Measurements from ENCODE around the gene C12orf43.
A peak's percentile ranks its signal among the peaks of the same experiment; 100 is the strongest.
"Not testable (repeated sequence)": the region's sequence is repeated elsewhere in the genome, so short reads cannot be mapped to it uniquely, and the experiment has no call there.

Gene C12orf43, protein sequence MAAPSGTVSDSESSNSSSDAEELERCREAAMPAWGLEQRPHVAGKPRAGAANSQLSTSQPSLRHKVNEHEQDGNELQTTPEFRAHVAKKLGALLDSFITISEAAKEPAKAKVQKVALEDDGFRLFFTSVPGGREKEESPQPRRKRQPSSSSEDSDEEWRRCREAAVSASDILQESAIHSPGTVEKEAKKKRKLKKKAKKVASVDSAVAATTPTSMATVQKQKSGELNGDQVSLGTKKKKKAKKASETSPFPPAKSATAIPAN

DNA sequence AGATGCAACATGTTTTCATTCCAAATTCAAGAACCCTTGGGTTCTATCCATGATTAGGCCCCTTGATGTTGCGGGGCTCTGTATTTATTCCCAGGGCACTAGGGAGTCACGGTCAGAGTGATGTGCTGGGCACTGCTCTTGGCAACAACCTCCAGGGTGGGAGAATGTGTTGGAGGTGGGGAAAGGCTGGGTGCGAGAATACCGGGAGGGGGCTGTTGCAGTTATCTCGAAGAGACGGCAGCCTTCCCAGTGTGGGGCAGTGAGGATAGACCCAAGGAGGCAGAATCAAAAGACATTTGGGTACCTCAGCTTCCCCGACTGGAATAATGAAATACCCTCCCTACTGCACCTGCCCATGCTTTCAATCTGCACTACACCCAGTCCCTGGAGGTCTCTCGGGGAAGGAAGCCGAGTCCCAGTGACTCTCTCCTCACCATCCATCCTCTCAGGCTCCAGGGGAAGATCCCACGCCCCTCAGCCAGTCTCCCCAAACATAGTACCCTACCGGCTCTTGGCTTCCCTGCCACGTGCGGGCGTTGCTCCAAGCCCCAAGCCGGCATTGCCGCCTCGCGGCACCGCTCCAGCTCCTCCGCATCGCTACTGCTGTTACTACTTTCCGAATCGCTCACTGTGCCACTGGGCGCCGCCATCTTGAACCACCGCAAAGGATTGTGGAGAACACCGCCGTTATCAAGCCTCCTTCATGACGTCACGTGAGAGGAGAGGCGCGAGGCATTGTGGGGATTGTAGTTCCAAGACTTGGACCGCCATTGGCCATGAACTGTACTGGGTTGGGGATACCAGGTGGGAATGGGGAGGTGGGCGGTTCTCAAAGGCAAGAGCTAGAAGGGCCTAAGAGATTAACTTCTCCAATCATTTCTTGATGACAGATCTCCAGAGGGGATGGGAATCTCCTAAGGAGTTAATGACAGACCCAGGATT is at the start of gene C12orf43:
TSS of gene C12orf43 (minus strand) at position 663 of the 942 bp plus-strand sequence. CDS start at position 650, 13 bp downstream.
- DNase-seq (ENCODE audit: low read depth in 2 of 2) = peak; percentile 63 to 68

DNA sequence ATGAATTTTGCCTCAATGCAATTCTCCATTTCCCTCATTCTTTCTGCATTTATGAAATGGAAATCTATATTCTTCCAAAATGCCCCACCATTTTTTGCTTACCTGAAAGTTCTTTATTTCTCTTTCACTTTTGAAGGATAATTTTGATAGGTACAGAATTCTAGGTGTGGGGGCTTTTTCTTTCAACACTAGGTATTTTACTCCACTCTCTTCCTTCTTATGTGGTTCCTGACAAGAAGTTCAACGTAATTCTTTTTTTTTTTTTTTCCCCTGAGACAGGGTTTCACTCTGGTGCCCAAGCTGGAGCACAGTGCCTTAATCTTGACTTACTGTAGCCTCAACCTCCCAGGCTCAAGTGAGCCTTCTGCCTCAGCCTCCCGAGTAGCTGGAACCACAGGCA is 49.1 kb upstream of the C12orf43 start:
- DNase-seq (ENCODE audit: low read depth in 2 of 2) = no peak

DNA sequence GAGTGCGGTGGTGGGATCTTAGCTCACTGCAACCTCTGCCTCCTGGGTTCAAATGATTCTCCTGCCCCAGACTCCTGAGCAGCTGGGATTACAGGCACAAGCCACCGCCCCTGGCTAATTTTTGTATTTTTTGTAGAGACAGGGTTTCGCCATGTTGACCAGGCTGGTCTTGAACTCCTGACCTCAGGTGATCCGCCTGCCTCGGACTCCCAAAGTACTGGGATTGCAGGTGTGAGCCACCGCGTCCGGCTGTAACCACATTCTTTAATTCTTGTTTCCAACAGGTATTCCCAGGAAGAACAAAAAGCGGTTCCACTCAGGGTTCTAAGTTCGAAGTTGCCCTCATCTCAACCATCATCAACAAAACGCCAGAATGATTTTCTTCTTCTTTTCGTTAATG is 48.3 kb upstream of the C12orf43 start:
- DNase-seq (ENCODE audit: low read depth in 2 of 2) = not testable (repeated sequence)

DNA sequence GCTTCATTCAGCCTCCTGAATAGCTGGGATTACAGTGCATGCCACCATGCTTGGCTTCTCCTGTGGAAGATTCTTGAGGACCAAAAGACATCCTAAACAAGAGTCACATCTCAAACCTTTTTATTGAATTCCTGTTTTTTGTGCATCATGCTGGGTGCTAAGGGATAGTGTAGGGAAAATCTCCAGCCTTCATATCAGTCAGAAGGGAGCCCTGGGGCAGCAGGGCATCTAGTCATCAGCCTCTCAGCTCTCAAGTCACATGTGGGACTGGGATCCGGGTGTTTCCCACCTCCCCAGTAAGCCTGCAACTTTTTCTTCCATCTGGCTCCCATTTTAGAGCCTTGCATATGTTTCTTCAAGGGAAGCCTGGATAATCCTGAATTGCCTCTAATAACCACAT is 47.8 kb upstream of the C12orf43 start:
- no peak for DNase-seq (ENCODE audit: low read depth in 2 of 2)

DNA sequence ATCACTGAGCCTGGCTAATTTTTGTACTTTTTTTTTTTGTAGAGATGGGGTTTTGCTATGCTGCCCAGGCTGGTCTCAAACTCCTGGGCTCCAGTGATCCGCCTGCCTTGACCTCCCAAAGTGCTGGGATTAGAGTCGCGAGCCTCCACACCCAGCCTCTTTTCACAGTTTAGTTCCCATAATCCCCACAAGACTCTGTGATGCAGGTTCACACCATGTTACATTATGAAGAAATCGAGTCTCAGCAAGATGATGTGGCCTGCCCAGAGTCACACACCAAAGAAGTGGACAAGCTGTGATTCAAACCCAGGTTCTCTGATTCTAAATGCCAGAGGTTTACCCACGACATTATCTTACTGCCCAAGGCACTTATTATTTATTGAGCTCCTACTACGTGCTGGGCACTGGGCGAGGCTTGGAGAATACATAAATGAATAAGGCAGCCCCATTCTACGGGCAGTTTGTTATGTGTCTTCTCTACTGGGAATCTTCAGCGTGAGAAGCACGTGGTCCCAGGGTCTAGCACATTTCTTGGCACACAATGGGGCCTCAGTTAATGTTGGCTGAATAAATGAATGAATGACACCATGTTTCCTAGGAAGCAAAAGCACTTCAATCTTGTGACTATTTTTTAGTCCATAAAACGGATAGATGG is 46.2 kb upstream of the C12orf43 start:
- DNase-seq (ENCODE audit: low read depth in 2 of 2) = no peak

DNA sequence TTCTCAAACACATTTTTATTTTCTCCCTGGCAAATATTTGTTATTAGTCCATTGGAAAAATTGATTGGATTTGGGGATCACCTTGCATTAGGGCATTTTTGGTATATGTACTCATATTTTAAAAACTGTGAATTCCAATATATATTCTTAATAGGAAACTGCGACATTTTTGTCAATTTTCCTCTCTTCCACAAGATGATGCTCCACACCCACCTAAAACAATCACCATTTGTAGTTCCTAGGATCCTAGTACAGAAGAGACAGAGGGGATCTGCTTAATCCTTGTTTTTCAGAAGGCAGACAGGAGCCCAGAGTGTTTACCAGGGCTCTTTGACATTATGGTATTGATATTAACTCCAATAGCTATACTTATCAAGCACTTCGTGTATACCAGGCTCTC is 45.5 kb upstream of the C12orf43 start:
- DNase-seq (ENCODE audit: low read depth in 2 of 2) = no peak

DNA sequence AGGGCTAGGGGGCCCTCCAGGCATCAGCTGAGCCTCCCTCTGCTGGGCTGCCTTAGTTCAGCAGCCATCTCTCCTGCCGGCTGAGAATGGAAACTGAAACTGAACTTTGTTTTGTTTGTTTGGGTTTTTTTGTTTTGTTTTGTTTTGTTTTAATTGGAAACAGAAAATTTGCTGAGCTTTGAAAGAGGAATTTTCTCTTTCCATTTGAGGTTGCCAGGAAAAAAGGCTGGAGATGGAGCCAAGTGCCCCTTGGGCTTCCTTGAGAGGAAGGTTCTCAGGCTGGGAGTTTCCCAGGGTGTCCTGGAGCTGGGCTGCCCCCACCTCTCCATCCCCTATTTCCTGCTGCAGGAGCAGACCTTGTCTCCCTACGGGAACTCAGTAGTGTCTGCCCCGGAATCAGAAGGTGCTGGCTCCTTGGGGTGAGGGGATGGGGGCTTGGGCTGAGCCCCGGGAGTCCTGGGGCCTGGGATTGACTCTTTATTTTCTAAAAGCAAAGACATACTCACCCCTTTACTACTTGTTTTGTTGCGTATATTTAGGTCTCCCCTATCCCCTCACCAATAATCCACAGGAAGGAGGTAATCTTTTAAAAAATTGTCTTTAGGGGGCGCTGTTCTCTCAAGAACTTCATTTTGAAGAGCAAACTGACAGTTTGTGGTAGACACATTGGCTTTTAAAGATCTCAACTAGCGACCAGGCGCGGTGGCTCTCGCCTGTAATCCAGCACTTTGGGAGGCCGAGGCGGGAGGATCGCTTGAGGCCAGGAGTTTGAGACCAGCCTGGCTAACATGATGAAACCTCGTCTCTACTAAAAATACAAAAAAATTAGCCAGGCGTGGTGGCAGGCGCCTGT is 44.1 kb upstream of the C12orf43 start:
- DNase-seq (ENCODE audit: low read depth in 2 of 2) = no peak

DNA sequence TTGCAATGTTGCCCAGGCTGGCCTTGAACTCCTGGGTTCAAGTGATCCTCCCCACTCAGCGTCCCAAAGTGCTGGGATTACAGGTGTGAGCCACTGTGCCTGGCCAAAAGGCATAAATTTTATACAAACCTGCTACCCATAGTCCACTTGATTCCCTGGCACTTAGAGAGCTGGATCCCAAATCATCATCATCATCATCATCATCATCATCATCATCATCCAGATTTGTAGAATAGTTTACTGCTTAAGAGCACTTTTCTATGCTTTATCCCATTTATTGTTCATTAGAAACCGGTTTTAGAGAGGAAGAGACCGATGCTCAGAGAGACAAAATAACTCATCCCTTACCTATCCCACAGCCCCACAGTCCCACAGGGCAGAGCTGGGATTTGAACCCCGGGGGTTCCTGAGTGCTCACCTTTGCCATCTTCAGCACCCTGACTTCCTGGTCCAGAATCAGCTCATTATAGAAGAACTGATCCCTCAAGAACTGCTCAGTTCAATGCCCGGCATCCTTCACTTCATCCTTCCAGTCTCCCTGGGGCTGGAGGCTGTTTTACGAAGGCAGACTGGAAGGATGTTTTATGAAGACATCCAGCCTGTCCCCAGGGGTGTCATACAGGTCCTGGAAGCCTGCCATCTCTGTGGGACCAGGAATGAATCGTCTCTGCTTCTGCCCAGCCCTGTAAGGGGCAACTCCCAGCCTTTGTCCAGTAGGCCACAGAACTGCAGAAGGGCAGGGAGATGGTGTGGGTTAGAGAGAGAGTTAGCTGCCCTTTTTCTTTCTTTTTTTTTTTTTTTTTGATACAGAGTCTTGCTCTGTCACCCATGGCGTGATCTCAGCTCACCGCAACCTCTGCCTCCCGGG is 43.0 kb upstream of the C12orf43 start:
- no peak for DNase-seq (ENCODE audit: low read depth in 2 of 2)

DNA sequence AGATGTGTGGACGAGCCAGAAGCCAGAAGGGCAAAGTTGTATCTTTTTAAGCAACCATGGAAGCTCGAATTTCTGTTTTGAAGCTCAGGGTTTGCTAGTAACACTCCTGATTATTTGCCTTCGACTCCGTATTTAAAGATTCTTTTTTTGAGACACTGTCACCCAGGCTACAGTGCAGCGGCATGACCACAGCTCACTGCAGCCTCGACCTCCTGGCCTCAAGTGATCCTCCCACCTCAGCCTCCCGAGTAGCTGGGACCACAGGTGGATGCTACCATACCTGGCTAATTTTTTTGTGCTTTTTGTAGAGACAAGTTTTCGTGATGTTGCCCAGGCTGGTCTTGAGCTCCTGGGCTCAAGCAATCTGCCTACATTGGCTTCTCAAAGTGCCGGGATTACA is 41.5 kb upstream of the C12orf43 start:
- DNase-seq (ENCODE audit: low read depth in 2 of 2) = no peak

DNA sequence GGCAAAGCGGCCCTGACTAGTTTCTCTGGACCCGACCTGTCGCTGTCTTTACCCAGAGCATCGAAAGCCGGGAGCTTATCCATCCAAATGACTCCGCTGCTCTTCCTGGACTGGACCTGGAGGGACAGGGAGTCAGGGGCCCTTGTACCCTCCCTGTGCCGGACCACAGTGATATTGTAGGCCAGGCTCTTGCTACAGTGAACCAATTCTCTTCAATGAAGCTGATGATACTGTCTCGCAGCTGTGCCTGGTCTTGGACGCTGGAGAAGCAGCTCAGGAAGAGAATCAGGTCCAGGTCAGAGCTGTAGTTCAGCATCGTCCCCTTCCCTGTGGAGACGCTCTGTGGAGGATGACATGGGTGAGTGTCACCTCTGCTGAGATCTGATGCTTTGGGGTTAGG is 37.4 kb upstream of the C12orf43 start:
- no peak for DNase-seq (ENCODE audit: low read depth in 2 of 2)

DNA sequence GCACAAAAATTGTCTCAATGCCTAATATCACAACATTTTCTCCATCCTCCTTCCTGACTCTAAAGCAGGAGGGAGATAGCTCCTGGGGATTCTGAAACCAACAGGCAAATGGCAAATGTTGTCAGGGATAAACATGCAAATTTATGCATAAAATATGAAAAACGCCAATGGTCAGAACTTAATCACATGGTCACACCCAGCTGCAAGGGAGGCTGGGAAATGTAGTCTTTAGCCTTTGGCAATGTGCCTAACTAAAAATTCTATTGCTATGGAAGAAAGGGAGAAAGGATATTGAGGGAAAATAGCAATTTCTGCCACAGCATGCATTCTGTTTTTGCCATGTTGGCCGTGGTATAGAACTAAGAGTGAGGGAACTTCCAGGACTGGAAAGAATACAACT is 34.4 kb upstream of the C12orf43 start:
- DNase-seq (ENCODE audit: low read depth in 2 of 2) = no peak

DNA sequence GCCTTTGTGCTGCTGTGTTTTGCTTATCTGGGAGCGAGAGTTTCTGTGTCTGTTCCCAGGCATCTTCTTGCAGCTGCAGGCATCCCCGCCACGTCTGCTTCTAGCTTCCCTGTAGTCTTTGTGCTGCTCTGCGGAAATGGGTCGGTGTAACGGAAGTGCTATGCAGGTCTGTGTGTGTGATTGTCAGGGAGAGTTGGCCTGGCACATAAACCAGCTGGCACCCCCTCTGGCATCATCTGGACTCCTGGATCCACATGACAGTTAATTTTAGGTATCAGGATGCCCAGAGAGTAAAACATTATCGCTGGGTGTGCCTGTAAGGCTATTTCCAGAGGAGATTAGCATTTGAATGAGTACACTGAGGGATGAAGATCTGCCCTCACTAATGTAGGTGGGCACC is 32.2 kb upstream of the C12orf43 start:
- no peak for DNase-seq (ENCODE audit: low read depth in 2 of 2)

DNA sequence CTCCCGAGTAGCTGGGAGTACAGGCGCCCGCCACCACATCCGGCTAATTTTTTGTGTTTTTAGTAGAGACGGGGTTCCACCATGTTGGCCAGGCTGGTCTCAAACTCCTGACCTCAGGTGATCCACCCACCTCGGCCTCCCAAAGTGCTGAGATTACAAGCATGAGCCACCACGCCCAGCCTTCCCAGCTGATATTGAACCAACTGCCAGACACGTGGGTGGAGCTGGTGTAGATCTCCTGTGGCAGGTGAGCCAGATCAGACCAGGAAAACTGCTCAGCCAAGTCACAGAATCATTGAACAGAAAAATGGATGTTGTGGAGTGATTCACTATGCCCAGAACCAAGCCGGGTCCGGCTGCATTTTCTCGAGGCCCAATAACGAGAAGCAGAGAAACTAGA is 31.1 kb upstream of the C12orf43 start:
- not testable (repeated sequence) for DNase-seq (ENCODE audit: low read depth in 2 of 2)

DNA sequence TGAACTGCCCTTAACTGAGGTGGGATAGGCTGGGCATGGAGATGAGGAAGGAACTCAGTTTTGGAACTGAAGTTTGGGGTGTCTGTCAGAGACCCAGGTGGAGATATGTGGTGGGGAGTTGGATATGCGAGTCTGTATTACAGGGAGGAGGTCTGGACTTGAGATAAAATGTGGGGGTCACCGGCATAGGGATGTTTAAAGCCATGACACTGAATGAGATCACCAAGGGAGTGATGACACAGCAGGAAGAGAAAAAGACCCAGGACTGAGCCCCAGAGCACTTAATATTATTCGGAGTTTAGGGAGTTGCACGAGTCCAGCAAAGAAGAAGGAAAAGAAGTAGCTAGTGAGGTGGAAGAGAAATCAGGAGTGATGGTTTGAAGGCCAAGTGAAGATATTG is 26.8 kb upstream of the C12orf43 start:
- no peak for DNase-seq (ENCODE audit: low read depth in 2 of 2)

DNA sequence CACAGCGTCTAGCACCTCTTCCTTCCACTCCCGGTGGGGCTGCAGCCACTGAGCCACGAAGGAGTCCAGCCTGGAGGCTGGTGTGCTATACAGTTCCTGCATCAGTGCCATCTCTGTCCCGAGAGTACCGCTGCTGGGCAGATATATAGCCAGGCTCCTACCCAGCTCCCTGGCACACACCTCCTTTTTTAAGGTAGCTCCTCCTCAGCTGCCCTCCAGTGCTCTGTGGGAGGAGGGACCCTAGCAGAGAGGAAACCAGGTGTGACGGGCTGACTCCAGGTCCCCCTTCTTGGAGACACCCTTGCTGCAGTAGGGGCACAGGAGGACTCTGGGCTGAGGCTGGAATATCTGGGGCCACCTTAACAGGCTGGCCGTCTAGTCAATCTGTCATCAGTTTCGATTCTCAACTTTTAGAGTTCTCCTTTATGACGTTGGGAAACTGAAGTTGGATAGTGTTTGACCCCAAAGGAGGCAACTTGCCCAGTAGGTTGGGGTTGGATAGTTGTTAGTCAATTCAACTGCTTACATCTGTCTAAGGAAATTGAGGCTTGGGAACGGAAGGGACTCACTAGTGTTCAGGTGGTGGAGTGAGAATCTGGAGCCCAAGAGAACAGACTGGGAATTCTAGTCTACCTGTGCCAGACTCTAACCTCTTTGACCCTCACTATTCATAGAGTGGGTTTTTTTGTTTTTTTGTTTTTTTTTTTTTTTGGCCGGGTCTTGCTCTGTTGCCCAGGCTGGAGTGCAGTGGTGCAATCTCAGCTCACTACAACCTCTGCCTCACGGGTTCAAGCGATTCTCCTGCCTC is 22.8 kb upstream of the C12orf43 start, which contains the start of gene OASL:
TSS of gene OASL (minus strand) at position 386 of the 808 bp plus-strand sequence. CDS start at position 111, 275 bp downstream.
- no peak for DNase-seq (ENCODE audit: low read depth in 2 of 2)

DNA sequence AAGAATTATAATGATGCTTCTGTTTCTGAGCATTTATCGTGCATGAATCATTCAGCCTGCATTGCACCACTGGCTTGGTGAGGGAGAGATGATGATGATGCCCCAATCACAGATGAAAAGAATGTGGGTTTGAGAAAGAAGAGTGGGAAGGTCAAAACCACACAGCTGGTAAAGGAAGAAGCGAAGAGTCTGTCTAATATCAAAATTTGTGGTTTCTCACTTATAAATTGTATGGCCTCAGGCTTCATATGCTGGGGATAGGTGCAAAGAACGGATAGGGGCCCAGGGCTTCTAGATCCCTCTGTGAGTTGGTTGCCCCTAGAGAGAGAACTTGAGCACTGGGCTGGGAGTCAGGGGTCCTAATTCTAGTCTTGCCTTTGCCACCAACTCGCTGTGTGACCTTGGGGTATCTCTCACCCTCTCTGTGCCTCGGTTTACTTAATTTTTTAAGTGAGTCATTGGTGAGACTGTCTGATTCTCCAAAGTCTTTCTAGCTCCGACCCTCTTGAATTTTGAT is 20.6 kb upstream of the C12orf43 start:
- DNase-seq (ENCODE audit: low read depth in 2 of 2) = peak; percentile 33 to 35

DNA sequence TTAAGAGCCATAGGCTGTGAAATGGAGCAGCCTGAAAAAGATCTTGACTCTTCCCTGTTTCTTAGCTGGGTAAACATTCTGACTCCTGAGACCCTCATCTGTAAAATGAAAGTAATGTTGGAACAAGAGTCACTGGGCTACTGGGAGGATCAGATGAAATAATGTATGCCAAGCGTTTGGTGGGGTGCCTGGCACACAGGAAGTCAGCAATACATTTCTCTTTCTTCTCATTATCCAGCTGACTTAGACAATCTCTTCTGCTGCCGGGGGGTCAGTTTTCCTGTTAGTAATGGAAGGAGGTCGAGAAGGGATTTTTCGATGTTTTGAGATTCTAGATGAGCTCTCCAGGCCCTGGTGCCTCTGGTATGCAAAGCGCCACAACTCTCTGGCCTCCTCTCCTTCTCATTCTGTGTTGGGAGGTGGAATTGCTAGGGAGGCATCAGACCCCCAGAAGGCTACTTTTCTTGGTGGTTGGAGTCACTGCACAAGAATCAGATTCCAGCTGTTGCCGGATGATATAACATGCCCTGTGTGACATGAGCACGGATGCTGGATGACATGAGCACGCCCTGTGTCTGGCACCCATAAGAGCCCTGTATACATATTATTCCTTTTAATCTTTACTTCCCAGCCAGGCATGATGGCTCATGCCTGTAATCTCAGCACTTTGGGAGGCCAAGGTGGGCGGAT is 18.5 kb upstream of the C12orf43 start:
- DNase-seq (ENCODE audit: low read depth in 2 of 2) = no peak

DNA sequence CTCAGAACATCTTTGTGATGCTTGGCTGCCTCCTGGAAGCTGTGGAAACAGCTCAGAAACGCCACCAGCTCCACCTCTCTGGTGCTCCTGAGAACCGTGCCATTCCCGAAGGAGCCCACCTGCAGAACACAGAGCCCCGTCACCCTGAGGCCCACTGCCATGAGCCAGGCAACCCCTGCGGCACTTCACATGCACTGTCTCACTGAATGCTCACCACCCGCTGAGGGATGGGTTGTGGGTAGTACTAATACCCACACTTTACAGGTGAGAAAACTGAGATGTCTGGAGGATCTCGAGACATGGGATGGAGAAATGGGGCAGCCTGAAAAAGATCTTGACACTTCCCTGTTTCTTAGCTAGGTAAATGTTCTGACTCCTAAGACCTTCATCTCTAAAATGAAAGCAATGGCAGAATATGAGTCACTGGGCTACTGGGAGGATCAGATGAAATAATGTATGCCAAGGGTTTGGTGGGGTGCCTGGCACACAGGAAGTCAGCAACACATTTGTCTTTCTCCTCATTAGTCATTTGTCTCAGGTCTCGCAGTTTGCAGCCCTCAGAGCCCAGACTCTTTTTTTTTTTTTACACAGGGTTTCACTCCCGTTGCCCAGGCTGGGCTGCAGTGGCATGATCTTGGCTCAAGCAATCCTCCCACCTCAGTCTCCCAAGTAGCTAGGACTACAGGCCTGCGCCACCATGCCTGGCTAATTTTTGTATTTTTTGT is 17.5 kb upstream of the C12orf43 start:
- no peak for DNase-seq (ENCODE audit: low read depth in 2 of 2)
